Erythroblast (primary cell): ENCODE data around the gene CEBPE.

Experiments used
- GATA1 ChIP-seq: IDR thresholded peaks from 2 replicates; pipeline ENCODE4 v1.6.1; 2011; ENCODE audit warnings: low read depth, mild to moderate bottlenecking, control low read depth, low read length, moderate library complexity
- POLR2A ChIP-seq: IDR thresholded peaks from 2 replicates; pipeline ENCODE4 v1.6.1; 2011; ENCODE audit warnings: mild to moderate bottlenecking, low read length

DNA sequence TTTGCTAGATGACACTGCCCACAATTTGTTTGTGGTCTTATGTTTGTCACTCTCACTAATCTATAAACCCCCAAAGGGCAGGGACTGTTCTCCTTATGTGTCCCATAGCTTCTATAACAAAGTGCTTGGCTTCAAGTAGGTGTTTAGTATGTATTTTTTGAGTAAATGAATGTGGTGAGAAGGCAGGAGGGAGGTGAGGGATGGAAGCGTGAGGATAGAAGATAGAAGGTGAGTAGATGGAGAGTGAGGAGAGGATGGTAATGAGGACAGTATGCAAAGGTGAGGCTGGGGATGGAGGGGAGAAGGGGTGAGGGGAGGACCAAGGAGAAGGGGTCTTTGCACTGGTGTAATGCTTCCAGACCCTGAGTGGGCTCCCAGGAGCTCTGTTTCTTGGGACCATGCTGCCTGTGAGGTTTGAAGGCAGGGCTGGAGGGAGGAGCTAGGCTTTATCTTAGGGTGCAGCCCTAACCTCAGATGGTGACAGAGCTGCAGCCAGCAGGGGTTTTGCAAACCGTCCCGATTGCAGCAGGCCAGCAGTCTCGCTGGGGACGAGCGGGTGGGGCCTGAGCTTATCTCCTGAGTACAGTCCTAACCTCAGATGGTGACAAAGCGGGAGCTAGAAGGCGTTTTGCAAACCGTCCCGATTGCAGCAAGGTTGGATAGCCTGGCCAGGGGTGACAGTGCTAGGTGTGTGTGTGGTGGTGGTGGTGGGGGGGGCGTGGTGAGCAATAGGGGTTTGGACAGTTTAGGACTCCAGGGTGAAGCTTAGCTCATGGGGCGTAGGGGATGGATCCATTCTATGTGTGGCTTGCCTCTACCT, 6.5 kb downstream of the CEBPE start:
- no peak for TF ChIP-seq POLR2A
- peak; percentile 70 for TF ChIP-seq GATA1
